ENCODE data around the gene RAD18.
A peak's percentile ranks its signal among the peaks of the same experiment; 100 is the strongest.

Gene RAD18

DNA sequence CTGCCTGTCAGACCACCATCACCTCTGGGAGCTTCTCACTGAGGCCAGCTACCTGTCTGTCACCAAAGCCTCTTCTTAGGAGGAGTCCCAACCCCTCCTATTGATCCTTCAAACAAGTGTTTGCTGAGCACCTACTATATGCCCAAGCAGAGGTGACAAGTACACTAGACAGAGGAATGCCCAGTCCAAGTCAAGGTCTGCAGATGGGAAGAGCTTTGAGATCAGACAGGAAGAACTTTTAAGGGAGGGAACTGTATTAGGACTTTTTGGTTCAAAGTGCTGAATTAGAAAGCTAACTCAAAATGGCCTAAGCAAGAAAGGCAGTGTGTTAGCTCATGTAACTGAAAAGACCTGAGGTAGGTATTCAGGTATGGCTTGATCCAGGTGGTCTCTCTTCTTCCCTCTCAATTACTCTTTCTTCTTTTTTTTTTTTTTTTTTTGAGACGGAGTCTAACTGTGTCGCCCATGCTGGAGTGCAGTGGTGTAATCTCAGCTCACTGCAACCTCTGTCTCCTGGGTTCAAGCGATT is 3.6 kb upstream of the RAD18 start:
- 71 to 76% methylated on average over 3 of the region's 3 CpGs for WGBS, 2 experiments
- Histone ChIP-seq H3K27ac (ENCODE audit: insufficient read depth, low read depth, low read length, poor library complexity, severe bottlenecking) (no peak overlapping the region), H3K4me1 (ENCODE audit: control insufficient read depth, insufficient read depth, low read length) (peaks cover 6% of the 10 kb centered on the region), H3K4me3 (ENCODE audit: insufficient read depth, low read depth, low read length) (no peak overlapping the region), H3K36me3 (ENCODE audit: control insufficient read depth, insufficient read depth, low read length) (no peaks in the 10 kb centered on the region), H3K27me3 (ENCODE audit: control insufficient read depth, insufficient read depth, low read length, poor library complexity, severe bottlenecking) (peaks cover 12% of the 10 kb centered on the region), H3K9me3 (ENCODE audit: control insufficient read depth, low read length) (no peaks in the 10 kb centered on the region)

DNA sequence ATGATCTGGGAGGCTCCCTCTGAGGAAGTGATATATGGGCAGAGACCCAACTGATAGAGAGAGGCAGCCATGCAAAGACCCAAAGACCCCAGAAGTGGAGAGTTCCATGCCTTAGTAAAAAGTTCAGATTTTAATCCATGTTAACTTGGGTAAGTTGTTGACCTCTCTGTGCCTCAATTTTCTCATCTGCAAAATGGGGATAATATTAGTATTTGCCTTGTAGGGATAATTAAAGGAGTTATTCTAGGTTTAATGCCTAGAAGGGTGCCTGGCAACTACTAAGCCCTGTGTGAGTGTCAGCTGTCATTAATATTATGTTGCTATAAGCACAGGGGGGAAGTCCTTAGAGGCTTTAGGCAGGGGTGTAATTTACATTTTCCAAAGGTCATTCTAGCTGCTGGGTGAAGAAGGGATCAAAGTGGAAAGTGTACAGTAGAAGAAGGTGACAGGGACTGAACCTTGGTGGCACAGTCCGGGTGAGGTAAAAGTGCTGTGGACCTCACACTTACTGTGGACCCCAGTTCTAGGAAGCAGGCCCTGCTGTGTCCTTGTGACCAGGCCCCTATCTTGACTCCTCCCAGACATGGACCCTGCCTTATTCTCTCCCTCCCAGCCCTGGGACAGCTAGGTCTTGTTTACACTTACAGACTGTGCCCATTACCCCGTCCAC is 3.0 kb upstream of the RAD18 start:
- H3K4me1 ChIP-seq (ENCODE audit: control insufficient read depth, insufficient read depth, low read length) = peaks cover 7% of the 10 kb centered on the region
- no peaks in the 10 kb centered on the region for H3K36me3 ChIP-seq (ENCODE audit: control insufficient read depth, insufficient read depth, low read length)
- H3K27me3 ChIP-seq (ENCODE audit: control insufficient read depth, insufficient read depth, low read length, poor library complexity, severe bottlenecking) = peaks cover 11% of the 10 kb centered on the region
- no peaks in the 10 kb centered on the region for H3K9me3 ChIP-seq (ENCODE audit: control insufficient read depth, low read length)
- H3K4me3 ChIP-seq (ENCODE audit: insufficient read depth, low read depth, low read length) = no peak overlapping the region
- WGBS, 2 experiments = 92 to 94% methylated on average over 2 of the region's 2 CpGs
- no peak overlapping the region for H3K27ac ChIP-seq (ENCODE audit: insufficient read depth, low read depth, low read length, poor library complexity, severe bottlenecking)

GRCh38 chr3:8964436-8965370 is 1.4 kb upstream of the RAD18 start:
- 61 to 73% methylated on average over 10 of the region's 11 CpGs for WGBS, 2 experiments
- Histone ChIP-seq H3K9me3 (ENCODE audit: control insufficient read depth, low read length) (no peaks in the 10 kb centered on the region), H3K4me1 (ENCODE audit: control insufficient read depth, insufficient read depth, low read length) (peaks cover 7% of the 10 kb centered on the region), H3K27ac (ENCODE audit: insufficient read depth, low read depth, low read length, poor library complexity, severe bottlenecking) (no peak overlapping the region), H3K4me3 (ENCODE audit: insufficient read depth, low read depth, low read length) (no peak overlapping the region), H3K36me3 (ENCODE audit: control insufficient read depth, insufficient read depth, low read length) (no peaks in the 10 kb centered on the region), H3K27me3 (ENCODE audit: control insufficient read depth, insufficient read depth, low read length, poor library complexity, severe bottlenecking) (peaks cover 9% of the 10 kb centered on the region)

GRCh38 chr3:8962226-8962861 is 928 bp downstream of the RAD18 start:
- H3K36me3 ChIP-seq (ENCODE audit: control insufficient read depth, insufficient read depth, low read length) = no peaks in the 10 kb centered on the region
- 45 to 47% methylated on average over 6 of the region's 6 CpGs for WGBS, 2 experiments
- H3K9me3 ChIP-seq (ENCODE audit: control insufficient read depth, low read length) = no peaks in the 10 kb centered on the region
- H3K27ac ChIP-seq (ENCODE audit: insufficient read depth, low read depth, low read length, poor library complexity, severe bottlenecking) = no peak overlapping the region
- H3K4me3 ChIP-seq (ENCODE audit: insufficient read depth, low read depth, low read length) = peak overlapping the region; percentile 91
- peaks cover 7% of the 10 kb centered on the region for H3K4me1 ChIP-seq (ENCODE audit: control insufficient read depth, insufficient read depth, low read length)
- H3K27me3 ChIP-seq (ENCODE audit: control insufficient read depth, insufficient read depth, low read length, poor library complexity, severe bottlenecking) = no peaks in the 10 kb centered on the region

- no peaks in the 10 kb centered on the region for H3K27me3 ChIP-seq (ENCODE audit: control insufficient read depth, insufficient read depth, low read length, poor library complexity, severe bottlenecking)
- WGBS, 2 experiments = 92 to 98% methylated on average over 7 to 8 of the region's 8 CpGs
Measured at GRCh38 chr3:8959668-8960067, 3.6 kb downstream of the RAD18 start.

GRCh38 chr3:8954938-8955763 is 8.1 kb downstream of the RAD18 start:
- Histone ChIP-seq H3K4me3 (ENCODE audit: insufficient read depth, low read depth, low read length) (no peak overlapping the region), H3K27ac (ENCODE audit: insufficient read depth, low read depth, low read length, poor library complexity, severe bottlenecking) (no peak overlapping the region), H3K27me3 (ENCODE audit: control insufficient read depth, insufficient read depth, low read length, poor library complexity, severe bottlenecking) (no peaks in the 10 kb centered on the region), H3K9me3 (ENCODE audit: control insufficient read depth, low read length) (no peaks in the 10 kb centered on the region), H3K4me1 (ENCODE audit: control insufficient read depth, insufficient read depth, low read length) (no peaks in the 10 kb centered on the region), H3K36me3 (ENCODE audit: control insufficient read depth, insufficient read depth, low read length) (no peaks in the 10 kb centered on the region)
- WGBS, 2 experiments = 93 to 96% methylated on average over 4 of the region's 4 CpGs

More at GRCh38 chr3:8959668-8960067, 3.6 kb downstream of the RAD18 start:
- no peaks in the 10 kb centered on the region for H3K36me3 ChIP-seq (ENCODE audit: control insufficient read depth, insufficient read depth, low read length)
- H3K27ac ChIP-seq (ENCODE audit: insufficient read depth, low read depth, low read length, poor library complexity, severe bottlenecking) = no peak overlapping the region
- no peaks in the 10 kb centered on the region for H3K9me3 ChIP-seq (ENCODE audit: control insufficient read depth, low read length)
- peaks cover 7% of the 10 kb centered on the region for H3K4me1 ChIP-seq (ENCODE audit: control insufficient read depth, insufficient read depth, low read length)
- H3K4me3 ChIP-seq (ENCODE audit: insufficient read depth, low read depth, low read length) = no peak overlapping the region

GRCh38 chr3:8953313-8953712 is 10.0 kb downstream of the RAD18 start:
- Histone ChIP-seq H3K36me3 (ENCODE audit: control insufficient read depth, insufficient read depth, low read length) (no peaks in the 10 kb centered on the region), H3K27ac (ENCODE audit: insufficient read depth, low read depth, low read length, poor library complexity, severe bottlenecking) (no peak overlapping the region), H3K27me3 (ENCODE audit: control insufficient read depth, insufficient read depth, low read length, poor library complexity, severe bottlenecking) (no peaks in the 10 kb centered on the region), H3K4me3 (ENCODE audit: insufficient read depth, low read depth, low read length) (no peak overlapping the region), H3K9me3 (ENCODE audit: control insufficient read depth, low read length) (no peaks in the 10 kb centered on the region), H3K4me1 (ENCODE audit: control insufficient read depth, insufficient read depth, low read length) (no peaks in the 10 kb centered on the region)

- Histone ChIP-seq H3K36me3 (ENCODE audit: control insufficient read depth, insufficient read depth, low read length) (no peaks in the 10 kb centered on the region), H3K4me3 (ENCODE audit: insufficient read depth, low read depth, low read length) (no peak overlapping the region), H3K27ac (ENCODE audit: insufficient read depth, low read depth, low read length, poor library complexity, severe bottlenecking) (no peak overlapping the region), H3K9me3 (ENCODE audit: control insufficient read depth, low read length) (no peaks in the 10 kb centered on the region), H3K27me3 (ENCODE audit: control insufficient read depth, insufficient read depth, low read length, poor library complexity, severe bottlenecking) (no peaks in the 10 kb centered on the region), H3K4me1 (ENCODE audit: control insufficient read depth, insufficient read depth, low read length) (no peaks in the 10 kb centered on the region)
Measured at GRCh38 chr3:8952130-8952529, 11.1 kb downstream of the RAD18 start.

DNA sequence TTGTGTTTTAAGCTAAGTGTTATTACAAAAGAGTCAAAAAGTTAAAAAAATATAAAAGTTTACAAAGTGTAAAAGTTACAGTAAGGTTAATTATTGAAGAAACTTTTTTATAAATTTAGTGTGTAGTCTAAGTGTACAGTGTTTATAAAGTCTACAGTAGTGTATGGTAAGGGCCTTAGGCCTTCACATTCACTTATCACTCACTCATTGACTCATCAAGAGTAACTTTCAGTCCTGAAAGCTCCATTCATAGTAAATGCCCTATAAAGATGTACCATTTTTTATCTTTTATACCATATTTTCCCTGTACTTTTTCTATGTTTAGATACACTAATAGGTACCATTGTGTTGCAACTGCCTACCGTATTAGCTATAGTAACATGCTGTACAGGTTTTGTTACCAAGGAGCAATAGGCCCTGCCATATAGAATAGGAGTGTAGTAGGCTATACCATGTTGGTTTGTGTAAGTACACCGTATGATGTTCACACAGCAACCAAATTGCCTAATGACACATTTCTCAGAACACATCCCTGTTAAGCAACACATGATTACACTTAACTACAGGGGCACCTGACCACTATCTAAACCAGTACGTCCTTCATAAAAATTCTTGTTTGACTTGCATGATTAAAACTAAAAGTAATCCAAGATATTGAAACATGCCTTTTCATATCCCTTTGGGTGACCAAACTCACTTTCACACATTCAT is 17.2 kb downstream of the RAD18 start:
- Histone ChIP-seq H3K27me3 (ENCODE audit: control insufficient read depth, insufficient read depth, low read length, poor library complexity, severe bottlenecking) (no peaks in the 10 kb centered on the region), H3K36me3 (ENCODE audit: control insufficient read depth, insufficient read depth, low read length) (peaks cover 39% of the 10 kb centered on the region), H3K27ac (ENCODE audit: insufficient read depth, low read depth, low read length, poor library complexity, severe bottlenecking) (no peak overlapping the region), H3K9me3 (ENCODE audit: control insufficient read depth, low read length) (no peaks in the 10 kb centered on the region), H3K4me3 (ENCODE audit: insufficient read depth, low read depth, low read length) (no peak overlapping the region), H3K4me1 (ENCODE audit: control insufficient read depth, insufficient read depth, low read length) (no peaks in the 10 kb centered on the region)
- WGBS, 2 experiments = 82 to 90% methylated on average over 3 of the region's 3 CpGs

All from ectodermal cell (in vitro differentiated cells).